ENCODE results near the gene ZBTB8A.
"Not testable (repeated sequence)": the region's sequence is repeated elsewhere in the genome, so short reads cannot be mapped to it uniquely, and the experiment has no call there.

Gene ZBTB8A

DNA sequence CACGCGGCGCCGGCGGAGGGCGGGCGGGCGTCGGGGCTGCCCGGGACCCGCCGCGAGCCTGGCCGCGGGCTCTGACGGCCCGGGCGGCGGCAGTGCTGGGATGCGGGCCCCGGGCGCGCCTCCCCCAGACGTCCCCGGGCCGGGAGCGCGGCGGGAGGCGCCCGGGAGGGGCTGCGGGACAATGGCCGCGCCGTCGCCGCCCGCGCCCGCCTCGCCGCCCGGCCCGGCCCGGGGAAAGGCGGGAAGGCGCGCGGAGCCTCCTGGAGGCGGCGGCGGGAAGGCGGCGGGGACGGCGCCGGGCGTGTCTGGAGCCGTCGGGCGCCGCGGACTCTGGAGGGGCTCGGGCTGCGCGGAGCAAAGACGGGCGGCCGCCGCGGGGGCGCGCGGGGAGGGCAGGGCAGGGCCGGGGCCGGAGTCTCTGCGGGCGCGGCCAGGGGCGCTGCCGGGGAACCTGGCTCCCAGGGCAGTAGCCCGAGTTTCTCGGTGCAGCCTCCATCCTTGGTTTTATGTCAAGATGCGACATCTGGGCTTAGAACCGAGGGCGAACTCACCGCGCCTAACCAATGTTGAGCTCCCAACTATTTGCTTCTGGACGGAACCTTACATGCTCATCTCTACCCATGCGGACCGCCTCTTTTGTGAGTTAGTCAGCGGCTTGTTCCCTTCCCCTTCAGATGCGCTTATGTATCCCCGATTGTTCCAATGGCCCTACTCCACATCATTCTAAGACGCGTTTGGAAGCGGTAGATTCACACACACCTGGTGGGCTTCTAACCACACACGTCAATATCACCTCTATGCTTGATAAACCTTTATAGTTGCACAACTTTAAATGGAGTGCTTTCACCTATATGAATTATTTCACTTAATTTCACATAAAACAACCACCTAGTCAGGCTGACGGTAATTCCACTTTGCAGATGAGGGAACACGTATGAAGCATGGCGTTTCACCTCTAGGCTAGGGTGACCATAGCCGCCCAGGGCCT, 651 bp downstream of the ZBTB8A start:
- peak; percentile 35 for DNase-seq

DNA sequence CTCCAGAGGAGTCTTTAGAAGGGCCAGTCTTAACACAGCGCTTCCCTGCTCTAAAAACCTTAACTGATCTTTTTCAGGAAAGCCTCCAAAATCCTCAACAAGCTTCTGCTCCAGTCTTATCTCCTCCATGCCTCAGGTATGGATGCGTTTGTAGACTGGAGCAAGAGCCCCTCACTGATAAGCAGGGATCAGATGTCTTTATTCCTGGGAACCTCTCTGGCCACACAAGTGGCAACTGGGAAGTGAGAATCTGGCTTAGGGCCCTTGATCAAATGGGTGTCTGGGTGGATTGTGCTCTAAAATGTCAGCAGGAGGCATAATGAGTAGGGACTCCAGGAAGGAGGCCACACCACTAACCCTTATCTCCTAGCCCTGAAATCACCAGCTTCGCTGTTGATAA, 1.4 kb downstream of the ZBTB8A start:
- DNase-seq = no peak

DNA sequence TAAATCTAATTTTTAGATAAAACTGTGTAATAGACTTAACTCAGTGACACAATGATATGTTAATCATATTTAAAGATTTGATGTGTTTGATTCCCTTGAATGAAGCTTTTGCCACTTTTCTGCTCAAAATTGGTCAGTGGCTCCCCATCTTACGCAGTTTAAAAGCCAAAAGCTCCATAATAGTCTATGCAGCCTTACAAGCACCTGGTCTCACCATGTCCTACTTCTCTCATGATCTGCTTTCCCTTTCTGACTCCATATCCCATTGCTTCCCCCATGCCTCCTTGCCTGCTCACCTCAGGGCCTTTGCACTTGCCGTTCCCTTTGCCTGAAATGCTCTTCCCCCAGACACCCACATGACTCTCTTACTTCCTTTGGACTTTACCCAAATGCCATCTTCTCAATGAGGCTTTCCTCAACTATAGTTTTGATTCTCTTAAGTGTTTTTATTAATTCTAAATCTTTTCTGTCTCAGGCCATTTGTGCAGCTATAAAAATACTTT, 1.9 kb downstream of the ZBTB8A start:
- DNase-seq = no peak

DNA sequence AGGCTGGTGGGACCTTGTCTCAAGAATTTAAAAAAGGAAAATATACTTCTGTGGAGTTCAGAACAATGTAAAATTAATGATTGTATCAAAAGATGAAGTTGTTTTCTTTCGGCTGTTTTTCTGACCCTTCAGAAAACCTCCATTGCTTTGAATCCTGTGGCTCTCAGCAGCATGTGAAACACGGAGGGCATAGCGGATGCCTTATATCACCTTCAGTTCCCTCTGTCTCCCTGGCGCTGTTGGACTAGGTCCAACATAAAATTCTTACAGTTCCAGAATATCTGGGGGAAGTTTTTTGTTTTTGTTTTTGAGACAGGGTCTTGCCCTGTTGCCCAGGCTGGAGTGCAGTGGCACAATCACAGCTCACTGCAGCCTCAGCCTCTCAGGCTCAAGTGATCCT, 7.4 kb downstream of the ZBTB8A start:
- no peak for DNase-seq

DNA sequence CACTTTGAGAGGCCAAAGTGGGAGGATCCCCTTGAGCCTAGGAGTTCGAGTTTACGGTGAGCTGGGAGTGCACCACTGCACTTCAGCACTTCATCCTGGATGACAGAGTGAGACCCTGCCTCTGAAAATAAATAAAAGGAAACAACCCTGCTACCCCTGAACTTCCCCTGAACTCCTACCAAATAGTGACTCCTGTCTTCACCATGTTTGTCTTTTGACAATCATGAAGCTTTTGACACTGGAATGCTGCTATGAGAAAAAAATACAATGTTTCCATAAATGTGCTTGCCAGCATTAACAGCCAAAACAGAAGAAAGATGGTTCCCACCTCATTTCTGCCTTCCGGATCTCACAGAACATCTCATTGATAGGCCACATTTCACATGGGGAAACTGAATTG, 10.4 kb downstream of the ZBTB8A start:
- DNase-seq = no peak

DNA sequence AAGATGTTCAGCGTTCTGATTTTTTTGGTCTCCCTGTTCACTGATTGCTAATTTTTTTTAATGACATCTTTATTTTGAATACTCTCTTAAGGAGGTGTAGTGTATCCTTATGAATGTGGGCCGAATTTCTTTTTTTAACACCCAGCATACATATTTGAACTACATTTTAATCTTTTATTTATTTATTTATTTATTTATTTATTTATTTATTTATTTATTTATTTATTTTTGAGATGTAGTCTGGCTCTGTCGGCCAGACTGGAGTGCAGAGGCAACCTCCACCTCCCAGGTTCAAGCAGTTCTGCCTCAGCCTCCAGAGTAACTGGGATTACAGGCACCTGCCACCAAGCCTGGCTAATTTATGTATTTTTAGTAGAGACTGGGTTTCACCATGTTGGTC, 15.1 kb downstream of the ZBTB8A start:
- no peak for DNase-seq

DNA sequence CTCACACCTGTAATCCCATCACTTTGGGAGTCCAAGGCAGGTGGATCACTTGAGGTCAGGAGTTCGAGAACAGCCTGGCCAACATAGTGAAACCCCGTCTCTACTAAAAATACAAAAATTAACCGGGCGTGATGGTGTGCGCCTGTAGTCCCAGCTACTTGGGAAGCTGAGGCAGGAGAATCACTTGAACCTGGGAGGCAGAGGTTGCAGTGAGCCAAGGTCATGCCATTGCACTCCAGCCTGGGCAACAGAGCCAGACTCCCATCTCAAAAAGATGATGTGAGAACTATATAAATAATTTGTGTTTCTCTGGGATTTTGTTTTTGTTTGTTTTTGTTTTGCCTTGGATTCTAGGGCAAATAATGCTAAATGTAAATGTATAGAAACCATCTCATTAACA, 17.8 kb downstream of the ZBTB8A start:
- not testable (repeated sequence) for DNase-seq

DNA sequence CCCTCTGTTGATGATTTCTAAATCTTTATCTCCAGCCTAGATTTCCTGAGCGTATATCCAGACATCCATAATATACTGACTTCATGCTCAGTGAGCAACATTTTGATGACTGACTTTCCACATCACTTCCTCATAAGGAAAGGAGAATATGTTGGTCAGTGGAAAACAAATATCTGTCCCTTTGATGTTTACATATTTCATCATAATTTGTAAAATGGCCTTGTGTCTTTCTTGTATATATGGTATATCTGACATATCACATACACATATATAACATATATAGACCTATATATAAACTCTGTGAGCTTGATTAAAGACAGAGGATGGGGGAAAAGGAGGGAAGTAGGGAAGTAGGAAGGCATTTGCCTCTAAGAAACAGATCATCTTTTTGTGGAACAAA, 18.6 kb downstream of the ZBTB8A start:
- DNase-seq = no peak

DNA sequence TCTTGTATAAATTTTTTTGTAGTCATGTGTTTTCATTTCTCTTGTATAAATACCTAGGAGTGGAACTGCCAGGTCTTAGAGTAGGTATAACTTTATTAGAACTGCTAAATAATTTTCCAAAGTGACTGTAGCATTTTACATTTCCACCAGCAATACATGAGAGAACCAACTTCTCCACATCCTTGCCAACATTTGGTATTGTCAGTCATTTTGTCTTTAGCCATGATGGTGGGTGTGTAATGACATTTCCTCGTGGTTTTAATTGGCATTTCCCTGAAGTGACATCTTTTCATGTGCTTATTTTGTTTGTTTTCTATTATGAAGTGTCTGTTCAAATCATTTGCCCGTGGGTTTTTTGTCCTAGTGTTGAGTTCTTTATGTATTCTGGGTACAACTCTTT, 29.7 kb downstream of the ZBTB8A start:
- no peak for DNase-seq

DNA sequence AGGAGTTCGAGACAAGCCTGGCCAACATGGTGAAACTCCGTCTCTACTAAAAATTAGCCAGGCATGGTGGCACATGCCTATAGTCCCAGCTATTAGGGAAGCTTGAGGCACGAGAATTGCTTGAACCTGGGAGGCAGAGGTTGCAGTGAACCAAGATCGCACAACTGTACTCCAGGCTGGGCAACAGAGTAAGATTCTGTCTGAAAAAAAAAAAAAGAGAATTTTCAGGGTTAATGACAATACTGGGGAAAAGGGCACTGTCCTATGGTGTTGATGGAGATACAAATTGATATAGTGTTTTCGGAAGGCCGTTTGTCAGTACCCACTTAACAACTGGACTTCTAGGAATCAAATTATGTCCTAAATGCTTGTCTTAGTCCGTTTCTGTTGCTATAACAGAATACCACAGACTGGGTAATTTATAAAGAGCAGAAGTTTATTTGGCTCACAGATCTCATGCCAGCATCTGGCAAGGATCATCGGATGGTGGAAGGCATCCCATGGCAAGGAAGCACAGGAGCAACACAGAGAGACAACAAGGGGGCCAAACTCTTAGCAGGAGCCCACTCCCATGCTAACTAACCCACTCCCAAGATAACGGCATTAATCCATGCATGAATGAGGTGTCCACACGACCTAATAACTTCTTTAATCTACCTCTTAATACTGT, 41.3 kb downstream of the ZBTB8A start:
- DNase-seq = no peak

DNA sequence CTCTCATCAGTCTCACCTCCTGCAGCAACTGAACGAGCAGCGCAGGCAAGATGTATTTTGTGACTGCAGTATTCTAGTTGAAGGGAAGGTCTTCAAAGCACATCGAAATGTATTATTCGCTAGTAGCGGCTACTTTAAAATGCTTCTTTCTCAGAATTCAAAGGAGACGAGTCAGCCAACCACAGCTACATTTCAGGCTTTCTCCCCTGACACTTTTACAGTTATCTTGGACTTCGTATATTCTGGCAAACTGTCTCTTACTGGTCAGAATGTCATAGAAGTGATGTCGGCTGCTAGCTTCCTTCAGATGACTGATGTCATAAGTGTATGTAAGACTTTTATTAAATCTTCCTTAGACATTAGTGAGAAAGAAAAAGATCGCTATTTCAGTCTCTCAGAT, 53.7 kb downstream of the ZBTB8A start:
- peak; percentile 50 for DNase-seq

DNA sequence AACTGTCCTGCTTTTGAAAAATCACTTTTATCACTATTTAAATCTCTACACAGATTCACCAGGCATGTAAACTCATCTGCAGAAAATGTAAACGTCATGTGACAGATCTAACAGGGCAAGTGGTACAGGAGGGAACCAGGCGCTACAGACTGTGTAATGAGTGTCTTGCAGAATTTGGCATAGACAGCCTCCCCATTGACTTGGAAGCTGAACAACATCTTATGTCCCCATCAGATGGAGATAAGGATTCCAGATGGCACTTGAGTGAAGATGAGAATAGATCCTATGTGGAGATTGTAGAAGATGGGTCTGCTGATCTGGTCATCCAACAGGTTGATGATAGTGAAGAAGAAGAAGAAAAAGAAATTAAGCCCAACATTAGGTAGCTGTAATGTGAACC, 60.8 kb downstream of the ZBTB8A start:
- DNase-seq = no peak

DNA sequence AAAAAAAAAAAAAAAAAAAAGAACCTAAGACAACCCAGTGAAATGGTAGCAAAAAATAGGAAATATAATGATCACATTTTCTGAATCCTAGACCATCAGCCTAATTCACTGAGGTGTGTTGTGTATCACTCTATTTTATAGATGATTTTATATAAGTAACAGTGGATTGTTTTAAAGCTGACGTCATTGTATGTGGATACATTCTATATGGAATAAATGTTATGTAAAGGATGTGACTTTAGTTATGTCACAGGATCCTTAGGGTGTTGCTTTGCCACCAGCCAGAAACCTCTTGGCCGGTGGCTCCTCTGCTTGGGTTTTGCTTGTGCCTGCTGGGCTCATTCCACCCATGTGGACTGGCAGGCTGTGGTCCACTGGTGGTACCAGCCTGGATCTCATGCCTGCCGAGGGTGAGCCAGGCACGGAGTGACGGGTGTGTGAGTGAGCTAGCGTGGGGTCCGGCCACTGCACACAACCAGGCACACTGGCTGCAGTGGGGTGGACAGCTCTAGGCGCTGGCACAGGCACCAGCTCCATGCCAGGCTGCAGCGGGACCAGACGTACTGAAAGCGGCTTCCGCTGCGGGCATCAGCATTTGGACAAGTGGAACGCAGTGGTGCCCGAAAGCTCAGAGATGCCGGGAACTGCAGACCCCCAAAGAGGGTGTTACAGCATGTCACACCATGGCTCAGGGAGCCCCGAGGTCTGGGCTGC, 66.6 kb downstream of the ZBTB8A start:
- no peak for DNase-seq

DNA sequence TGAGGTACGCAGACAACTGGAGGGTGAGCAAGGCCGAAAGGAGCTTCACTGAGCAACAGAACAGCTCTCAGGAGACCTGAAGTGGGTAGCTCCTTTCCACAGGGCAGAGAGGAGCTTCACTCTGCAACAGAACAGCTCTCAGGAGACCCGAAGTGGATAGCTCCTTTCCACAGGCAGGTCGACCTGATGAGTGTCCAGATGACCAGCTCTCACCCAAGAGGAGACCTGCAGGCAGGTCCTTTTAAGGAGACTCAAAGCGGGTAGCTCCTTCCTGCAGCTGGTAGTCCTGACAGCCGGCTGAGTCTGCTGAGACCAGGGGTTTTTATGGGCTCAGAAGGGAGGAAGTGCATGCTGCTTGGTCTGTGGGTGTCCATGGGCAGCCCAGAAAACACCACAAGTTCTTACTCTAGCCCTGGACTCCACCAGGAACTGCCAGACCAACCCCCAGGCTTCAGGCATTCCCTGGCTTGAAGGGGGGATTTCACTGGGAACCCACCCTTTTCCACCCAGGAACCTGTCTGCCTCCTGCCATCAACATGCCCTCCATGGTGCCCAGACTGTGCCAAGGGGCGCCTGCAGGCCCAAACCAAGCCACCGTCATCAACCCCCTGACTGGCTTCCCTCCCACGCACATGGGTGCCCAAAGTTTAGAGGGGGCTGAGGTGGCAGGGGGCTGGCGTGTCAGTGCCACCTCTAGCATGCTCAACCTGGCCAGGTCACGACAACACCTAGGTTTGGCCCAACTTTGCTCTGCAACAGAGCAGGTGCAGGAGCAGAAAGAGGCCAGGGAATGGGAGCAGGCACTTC, 67.5 kb downstream of the ZBTB8A start:
- DNase-seq = no peak

DNA sequence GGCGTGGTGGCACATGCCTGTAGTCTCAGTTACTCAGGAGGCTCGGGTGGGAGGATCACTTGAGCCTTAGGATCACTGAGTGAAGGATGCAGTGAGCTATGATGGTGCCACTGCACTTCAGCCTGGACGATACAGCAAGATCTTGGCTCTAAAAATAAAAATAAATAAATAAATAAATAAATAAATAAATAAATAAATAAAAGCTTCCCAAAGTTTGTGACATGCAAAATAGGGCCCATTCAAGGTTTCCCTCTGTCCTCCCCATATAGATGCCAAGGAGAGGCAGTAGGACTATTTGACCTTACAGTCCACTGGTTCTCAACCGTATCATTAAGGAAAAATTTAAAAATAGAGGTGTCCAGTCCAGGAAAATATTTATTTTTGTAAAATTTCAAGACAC, 70.0 kb downstream of the ZBTB8A start:
- DNase-seq = no peak

DNA sequence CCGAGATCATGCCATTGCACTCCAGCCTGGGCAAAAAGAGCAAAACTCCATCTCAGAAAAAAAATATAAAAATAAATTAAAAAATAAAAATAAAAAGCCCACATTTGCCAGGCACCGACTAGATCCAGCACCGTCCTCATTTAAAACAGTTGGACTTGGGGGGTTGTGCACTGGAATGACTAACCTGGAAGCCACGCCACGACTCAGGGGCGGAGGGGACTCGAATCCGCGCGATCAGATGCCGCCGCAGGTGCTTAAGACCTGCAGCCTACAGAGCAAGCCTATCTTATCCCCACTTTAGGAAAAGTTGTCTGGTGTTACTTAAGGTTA, 72.6 kb downstream of the ZBTB8A start:
- DNase-seq = no peak

DNA sequence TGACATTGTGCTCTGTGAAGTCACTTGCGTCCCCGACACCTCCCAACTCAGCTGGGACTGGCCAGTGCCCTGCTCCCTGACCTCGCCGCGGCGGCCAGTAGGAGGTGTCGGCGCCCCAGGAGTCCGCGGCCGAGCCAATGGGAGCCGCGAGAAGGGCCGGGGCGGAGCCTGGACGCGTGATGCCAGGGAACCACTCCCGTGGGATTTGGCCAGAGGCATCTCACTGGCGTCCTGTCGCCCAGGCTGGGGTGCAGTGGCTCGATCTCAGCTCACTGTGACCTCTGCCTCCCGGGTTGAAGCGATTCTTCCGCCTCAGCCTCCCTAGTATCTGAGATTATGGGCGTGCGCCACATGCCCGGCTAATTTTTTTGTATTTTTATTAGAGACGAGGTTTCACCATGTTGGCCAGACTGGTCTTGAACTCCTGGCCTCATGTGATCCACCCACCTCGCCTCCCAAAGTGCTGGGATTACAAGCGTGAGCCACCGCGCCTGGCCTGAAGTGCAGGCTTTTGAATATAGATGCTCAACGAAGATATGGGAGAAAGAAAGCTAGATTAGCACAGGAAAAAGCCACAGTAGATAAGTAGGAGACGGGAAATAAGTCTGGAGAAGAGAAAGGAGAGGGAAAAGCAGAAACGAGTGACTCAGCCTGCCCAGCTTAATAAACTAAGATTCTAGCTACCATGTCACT, 73.1 kb downstream of the ZBTB8A start:
- DNase-seq = peak; percentile 77

DNA sequence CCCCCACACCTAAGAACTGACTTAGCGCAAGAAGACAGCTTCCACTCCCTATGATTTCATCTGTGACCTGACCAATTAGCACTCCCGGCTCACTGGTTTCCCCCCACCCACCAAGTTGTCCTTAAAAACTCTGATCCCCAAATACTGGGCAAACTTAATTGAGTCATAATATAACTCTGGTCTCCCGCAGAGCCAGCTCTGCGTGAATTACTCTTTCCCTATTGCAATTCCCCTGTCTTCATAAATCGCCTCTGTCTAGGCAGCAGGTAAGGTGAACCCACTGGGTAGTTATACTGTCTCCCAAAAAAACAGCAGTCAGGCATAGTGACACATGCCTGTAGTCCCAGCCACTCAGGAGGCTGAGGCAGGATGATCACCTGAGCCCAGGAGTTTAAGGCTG, 74.2 kb downstream of the ZBTB8A start:
- no peak for DNase-seq

DNA sequence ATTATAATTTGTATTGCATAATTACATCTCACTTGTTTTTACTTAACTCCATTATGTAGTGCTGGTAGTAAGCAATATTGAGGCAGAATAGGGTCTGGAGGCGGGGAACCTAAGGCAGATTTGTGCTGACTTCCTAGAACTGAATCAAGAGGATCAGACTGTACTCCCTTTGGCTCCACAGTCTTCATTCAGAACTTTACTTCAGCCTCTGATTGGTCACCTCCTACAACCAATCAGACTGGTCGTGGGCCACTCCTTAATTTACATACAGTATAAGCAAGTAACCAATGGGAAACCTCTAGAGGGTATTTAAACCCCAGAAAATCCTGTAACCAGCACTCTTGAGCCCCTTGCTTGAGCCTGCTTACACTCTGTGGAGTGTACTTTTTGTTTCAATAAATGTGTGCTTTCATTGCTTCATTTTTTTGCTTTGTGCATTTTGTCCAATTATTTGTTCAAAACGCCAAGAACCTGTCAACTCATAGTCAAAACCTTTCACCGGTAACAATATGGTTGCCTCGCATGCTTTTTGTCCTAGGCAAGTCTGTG, 79.5 kb downstream of the ZBTB8A start:
- DNase-seq = no peak

DNA sequence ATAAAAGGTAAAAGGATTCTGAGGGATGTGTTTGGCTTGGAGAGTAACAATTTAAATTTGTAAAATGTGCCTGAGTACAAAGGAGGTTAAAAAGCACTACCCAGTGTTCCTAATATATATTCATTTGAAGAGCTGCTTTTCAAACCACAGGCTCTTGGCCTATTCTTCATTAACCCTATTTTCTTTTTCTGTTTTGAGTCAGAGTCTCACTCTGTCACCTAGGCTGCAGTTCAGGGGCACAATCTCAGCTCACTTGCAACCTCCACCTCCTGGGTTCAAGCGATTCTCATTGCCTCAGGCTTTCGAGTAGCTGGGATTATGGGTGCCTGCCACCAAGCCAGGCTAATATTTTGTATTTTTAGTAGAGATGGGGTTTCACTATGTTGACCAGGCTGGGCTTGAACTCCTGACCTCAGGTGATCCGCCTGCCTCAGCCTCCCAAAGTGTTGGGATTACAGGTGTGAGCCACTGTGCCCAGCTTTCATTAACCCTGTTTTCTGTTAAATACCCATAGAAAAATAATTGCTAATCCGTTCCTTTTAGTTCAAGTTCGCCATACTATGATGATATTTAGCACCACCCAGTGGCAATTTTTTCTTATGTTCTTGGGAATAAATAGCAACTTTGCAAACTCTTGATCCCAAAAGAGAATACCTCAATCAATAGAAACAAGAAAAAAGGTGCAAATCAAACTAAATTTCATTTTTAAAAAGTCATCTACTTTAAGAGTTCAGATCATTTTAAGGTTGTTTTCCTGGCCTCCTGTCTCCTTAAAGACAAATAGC, 80.7 kb downstream of the ZBTB8A start:
- no peak for DNase-seq

DNA sequence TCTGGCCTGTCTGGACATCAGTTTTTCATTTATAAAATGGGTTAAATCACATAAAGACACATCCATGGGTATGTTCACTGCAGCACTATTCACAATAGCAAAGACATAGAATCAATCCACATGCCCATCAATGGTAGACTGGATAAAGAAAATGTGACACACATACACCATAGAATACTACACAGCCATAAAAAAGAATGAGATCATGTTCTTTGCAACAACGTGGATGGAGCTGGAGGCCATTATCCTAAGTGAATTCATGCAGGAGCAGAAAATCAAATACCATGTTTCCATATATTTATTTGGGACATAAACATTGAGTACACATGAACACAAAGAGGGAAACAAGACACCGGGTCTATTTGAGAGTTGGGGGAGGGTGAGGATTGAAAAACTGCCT, 83.0 kb downstream of the ZBTB8A start:
- no peak for DNase-seq
